HepG2 (cell line): ENCODE results near the gene ANTXR1. TPM values are rescaled to one million over a fixed set of nuclear protein-coding genes. Genes with fewer than 3 reads are reported as not detected.
A peak's percentile ranks its signal among the peaks of the same experiment; 100 is the strongest.

Source experiments
- ATAC-seq: fragments of 200-7000 bp; cut with Tn5 transposase; 3 replicates; pipeline ENCODE4 v1.9.1; 2020; ENCODE audit warnings: mild to moderate bottlenecking, moderate library complexity
- BruUV-seq: library from RNA; stranded (reverse); fragments of 400-500 nt; replicated peaks from 2 replicates; lab custom pipeline; 2021; lab: Mats Ljungman, UMichigan
- CTCF ChIA-PET: fragments of 300-600 bp; formaldehyde crosslinking; extraction: SDS; loops from one replicate; lab custom pipeline; 2021; ENCODE audit warnings: low total read pairs, inconsistent platforms, low intra/inter-chr PET ratio; lab: Yijun Ruan, JAX
- POLR2A ChIA-PET: fragments of 350-600 bp; sonication (Branson Sonifier 250); formaldehyde crosslinking; loops from one replicate; lab custom pipeline; 2020; ENCODE audit warnings: antibody characterized with exemption, inconsistent platforms; lab: Yijun Ruan, JAX
- DNase-seq: peaks from one replicate; pipeline ENCODE4 v3.0.0-alpha.2; 2015; ENCODE audit warnings: low spot score
- FAIRE-seq: peaks from 3 replicates; lab custom pipeline; 2011; peaks lifted over from hg19 to GRCh38; lab: Jason Lieb, UNC
- H2AFZ ChIP-seq: one replicate; pipeline ENCODE4 v1.6.1; 2011; ENCODE audit warnings: low read length, inconsistent platforms
- H3K27ac ChIP-seq: fragments of 300-600 bp; 3 replicates; pipeline ENCODE4 v1.8.0; 2011; ENCODE audit warnings: mixed run types, mild to moderate bottlenecking, mixed read lengths, low read length, inconsistent platforms; ENCODE audit not compliant: insufficient read depth; ENCODE audit errors: extremely low read length
- H3K27me3 ChIP-seq, 2 experiments: fragments of 200-600 bp in 1 of 2; 2 replicates in 1 of 2; 3 replicates in 1 of 2; pipeline versions ENCODE4 v1.6.0 to v1.8.0; 2011; ENCODE audit warnings: low read length in 2 of 2, mild to moderate bottlenecking in 2 of 2, moderate library complexity in 2 of 2, inconsistent platforms in 1 of 2; ENCODE audit not compliant: insufficient read depth in 2 of 2, control insufficient read depth in 1 of 2
- H3K36me3 ChIP-seq, 2 experiments: fragments of 200-600 bp in 1 of 2; replicated peaks in 1 of 2; 2 replicates in 1 of 2; 3 replicates in 1 of 2; pipeline versions ENCODE4 v1.5.1 to v1.8.0; 2011; ENCODE audit warnings: low read length in 2 of 2, inconsistent platforms in 1 of 2; ENCODE audit not compliant: insufficient read depth in 2 of 2, control insufficient read depth in 1 of 2
- H3K4me1 ChIP-seq: 2 replicates; pipeline ENCODE4 v1.5.1; 2012; ENCODE audit warnings: low read length, inconsistent platforms; ENCODE audit not compliant: insufficient read depth
- H3K4me2 ChIP-seq: 2 replicates; pipeline ENCODE4 v1.6.0; 2011; ENCODE audit warnings: low read depth, low read length, inconsistent platforms
- H3K4me3 ChIP-seq, 3 experiments: fragments of 200-600 bp in 1 of 3; sonication (generic), shearing (Covaris generic) in 1 of 3; replicated peaks in 1 of 3; 2 replicates each; pipeline ENCODE4 v1.5.1; 2011 to 2016; ENCODE audit warnings: low read length in 3 of 3, inconsistent platforms in 2 of 3, low read depth in 2 of 3, mild to moderate bottlenecking in 2 of 3, control low read depth in 1 of 3, mixed read lengths in 1 of 3; ENCODE audit not compliant: insufficient read depth in 1 of 3
- H3K79me2 ChIP-seq: one replicate; pipeline ENCODE4 v1.6.1; 2011; ENCODE audit warnings: low read length, inconsistent platforms; ENCODE audit not compliant: insufficient read depth
- H3K9ac ChIP-seq: 2 replicates; pipeline ENCODE4 v1.6.0; 2011; ENCODE audit warnings: mild to moderate bottlenecking, low read depth, low read length, inconsistent platforms; ENCODE audit not compliant: insufficient read depth
- H3K9me3 ChIP-seq: 2 replicates; pipeline ENCODE4 v1.5.1; 2012; ENCODE audit warnings: mild to moderate bottlenecking, low read length
- H4K20me1 ChIP-seq: 2 replicates; pipeline ENCODE4 v1.6.0; 2011; ENCODE audit warnings: inconsistent platforms, mild to moderate bottlenecking, low read length, moderate library complexity; ENCODE audit not compliant: insufficient read depth
- BRCA1 ChIP-seq: sonication (generic); formaldehyde crosslinking; IDR thresholded peaks from 2 replicates; pipeline ENCODE4 v1.4.0; 2020; ENCODE audit warnings: missing genetic modification reagents
- CAMTA2 ChIP-seq: sonication (generic); formaldehyde crosslinking; IDR thresholded peaks from 2 replicates; pipeline ENCODE4 v1.4.0; 2020; ENCODE audit warnings: mild to moderate bottlenecking, missing genetic modification reagents, borderline replicate concordance
- CBFB ChIP-seq: sonication (generic); formaldehyde crosslinking; IDR thresholded peaks from 2 replicates; pipeline ENCODE4 v1.4.0; 2020; ENCODE audit warnings: missing genetic modification reagents
- DNMT1 ChIP-seq: sonication (generic); formaldehyde crosslinking; IDR thresholded peaks from 2 replicates; pipeline ENCODE4 v1.5.1; 2020; ENCODE audit warnings: mild to moderate bottlenecking, missing genetic modification reagents
- HNRNPUL1 ChIP-seq: fragments of 200-400 bp; formaldehyde crosslinking; IDR thresholded peaks from 2 replicates; pipeline ENCODE4 v1.6.1; 2017; ENCODE audit warnings: low read depth, mild to moderate bottlenecking, low read length, moderate library complexity
- MYPOP ChIP-seq: sonication (generic); formaldehyde crosslinking; IDR thresholded peaks from 2 replicates; pipeline ENCODE4 v1.8.1; 2023; ENCODE audit warnings: mild to moderate bottlenecking, moderate library complexity, missing genetic modification reagents
- TCF12 ChIP-seq, 2 experiments: fragments of 450-650 bp in 1 of 2; sonication (generic) in 1 of 2; formaldehyde crosslinking in 1 of 2; IDR thresholded peaks; 2 replicates each; pipeline versions ENCODE4 v1.6.1 to v1.8.0; 2017 to 2022; ENCODE audit warnings: antibody characterized with exemption in 1 of 2, mild to moderate bottlenecking in 1 of 2, missing genetic modification reagents in 1 of 2, moderate library complexity in 1 of 2
- TFAP4 ChIP-seq: sonication (generic); IDR thresholded peaks from 2 replicates; pipeline ENCODE4 v1.6.1; 2016; ENCODE audit warnings: low read depth, borderline replicate concordance
- ZNF552 ChIP-seq: sonication (generic); formaldehyde crosslinking; IDR thresholded peaks from 2 replicates; pipeline ENCODE4 v1.9.0; 2022; ENCODE audit warnings: missing genetic modification reagents, mild to moderate bottlenecking, borderline replicate concordance
- ZNF747 ChIP-seq: sonication (generic); formaldehyde crosslinking; IDR thresholded peaks from 2 replicates; pipeline ENCODE4 v1.8.1; 2023; ENCODE audit warnings: missing genetic modification reagents, mild to moderate bottlenecking, borderline replicate concordance
- ZNF780A ChIP-seq: sonication (generic); formaldehyde crosslinking; IDR thresholded peaks from 2 replicates; pipeline ENCODE4 v1.8.0; 2022; ENCODE audit warnings: mild to moderate bottlenecking, missing genetic modification reagents, moderate library complexity
- ZNF792 ChIP-seq: IDR thresholded peaks from 2 replicates; pipeline ENCODE4 v1.6.1; 2016
- WGBS: methylation state at CpG from one replicate; pipeline ENCODE4 v1.1.6; 2017; ENCODE audit warnings: low lambda C conversion rate; 5-methylcytosine and 5-hydroxymethylcytosine counted together
- in situ Hi-C: cut with HindIII; loops from 2 replicates; pipeline ENCODE4 v1.10.0; 2017; ENCODE audit warnings: low pct_unique_long_range_greater_than_20kb; ENCODE audit not compliant: extremely low pct_ligation_motif_present
- intact Hi-C: fragments of 100-400 bp; cut with micrococcal nuclease; formaldehyde crosslinking; loops from one replicate; pipeline ENCODE4 v1.10.0; 2022; ENCODE audit not compliant: unreplicated experiment
- polyA plus RNA-seq, 8 experiments: library from polyadenylated mRNA; depleted of rRNA in 3 of 8; stranded (reverse) in 7 of 8; unstranded in 1 of 8; fragments of >200 nt; fragmentation: Illumina TruSeq in 4 of 8; extraction: Trizol in 4 of 8; gene quantifications; 2 replicates each; pipeline versions ENCODE4 v1.2.1 to v1.2.3, GENCODE V29; 2011 to 2016; ENCODE audit warnings: low read depth in 4 of 8, missing spikeins in 1 of 8, mixed read lengths in 1 of 8; ENCODE audit not compliant: insufficient read depth in 1 of 8
- total RNA-seq, 5 experiments: library from RNA; depleted of rRNA; stranded (reverse); fragments of >200 nt; fragmentation: Illumina TruSeq; extraction: Trizol; gene quantifications; 2 replicates each; pipeline ENCODE4 v1.2.3, GENCODE V29; 2016; ENCODE audit warnings: low read depth in 1 of 5
- TF ChIP-seq, protein P1 (sequence below): sonication (generic); formaldehyde crosslinking; IDR thresholded peaks from 2 replicates; pipeline ENCODE4 v1.4.0; 2020; ENCODE audit warnings: mild to moderate bottlenecking, missing genetic modification reagents, borderline replicate concordance
- TF ChIP-seq, protein P2 (sequence below): IDR thresholded peaks from 2 replicates; pipeline ENCODE4 v1.6.1; 2012; ENCODE audit warnings: low read depth, low read length, improper control_type of control experiment

The ANTXR1 gene
- total and polyA plus RNA-seq, 2 of the 13 experiments (the other 11 are each of a cell fraction or from before 2014, with no cell fraction given): 4.5 to 12.7 TPM

GRCh38 chr2:69196327-69197117 lies 183.5 kb downstream of the ANTXR1 start (continued):
- TF ChIP-seq, protein P1, sequence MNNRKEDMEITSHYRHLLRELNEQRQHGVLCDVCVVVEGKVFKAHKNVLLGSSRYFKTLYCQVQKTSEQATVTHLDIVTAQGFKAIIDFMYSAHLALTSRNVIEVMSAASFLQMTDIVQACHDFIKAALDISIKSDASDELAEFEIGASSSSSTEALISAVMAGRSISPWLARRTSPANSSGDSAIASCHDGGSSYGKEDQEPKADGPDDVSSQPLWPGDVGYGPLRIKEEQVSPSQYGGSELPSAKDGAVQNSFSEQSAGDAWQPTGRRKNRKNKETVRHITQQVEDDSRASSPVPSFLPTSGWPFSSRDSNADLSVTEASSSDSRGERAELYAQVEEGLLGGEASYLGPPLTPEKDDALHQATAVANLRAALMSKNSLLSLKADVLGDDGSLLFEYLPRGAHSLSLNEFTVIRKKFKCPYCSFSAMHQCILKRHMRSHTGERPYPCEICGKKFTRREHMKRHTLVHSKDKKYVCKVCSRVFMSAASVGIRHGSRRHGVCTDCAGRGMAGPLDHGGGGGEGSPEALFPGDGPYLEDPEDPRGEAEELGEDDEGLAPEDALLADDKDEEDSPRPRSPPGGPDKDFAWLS (CRISPR knock-in tag): no peak
- TF ChIP-seq CBFB (CRISPR knock-in tag): no peak

DNA sequence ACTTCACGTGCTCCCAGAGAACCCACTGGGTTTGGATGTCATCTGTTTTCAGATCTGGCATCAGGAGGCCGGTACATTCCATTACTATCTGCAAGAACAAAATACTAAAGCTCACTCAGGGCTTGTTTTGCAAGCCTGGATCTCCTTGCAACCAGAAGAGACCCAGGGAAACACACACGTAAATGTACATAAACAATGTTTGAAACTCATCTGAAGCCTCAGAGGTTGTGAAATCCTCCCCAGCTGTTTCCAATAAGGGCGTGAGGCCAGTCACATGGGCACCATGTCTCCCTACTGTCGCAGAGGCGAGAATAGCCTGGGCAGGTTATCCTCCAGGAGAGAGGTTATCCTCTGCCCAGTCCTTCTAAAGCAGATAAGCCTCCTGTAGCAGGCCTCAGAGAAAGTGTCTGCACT lies 187.1 kb downstream of the ANTXR1 start:
- H3K4me2 ChIP-seq: peak overlapping the region; percentile 34; the same call in 1 of the 2 replicates
- ATAC-seq (peak; percentile 72), DNase-seq (peak; percentile 81), FAIRE-seq (no peak)
- H4K20me1 ChIP-seq: no peaks in the 10 kb centered on the region
- intact Hi-C loops: no loop called here
- peaks cover 77% of the 10 kb centered on the region for H3K4me1 ChIP-seq
- peak overlapping the region; percentile 8 for H2AFZ ChIP-seq
- 26% methylated on average over 4 of the region's 6 CpGs for WGBS
- no peaks in the 10 kb centered on the region for H3K27me3 ChIP-seq
- BruUV-seq: no TSS peak
- H3K4me3 ChIP-seq: no peak overlapping the region
- ChIA-PET CTCF (no interaction called here), POLR2A (interaction anchor here (1.0 to 1.8 kb wide), 3 partner anchors 15 to 22 kb away, joined by 3 to 5 read pairs (median 4); no protein-coding TSS in a partner anchor)
- no peaks in the 10 kb centered on the region for H3K9me3 ChIP-seq
- in situ Hi-C loops: no loop called here
- H3K79me2 ChIP-seq: no peaks in the 10 kb centered on the region
- no peak overlapping the region for H3K9ac ChIP-seq
- H3K27ac ChIP-seq: peak overlapping the region; percentile 58
- peaks cover 0 to 3% of the 10 kb centered on the region in 2 experiments; a peak in 2 of 5 replicates for H3K36me3 ChIP-seq
- no peak for TF ChIP-seq ZNF792 (CRISPR knock-in tag)
- TF ChIP-seq BRCA1 (CRISPR knock-in tag): no peak
- TF ChIP-seq HNRNPUL1: no peak
- TF ChIP-seq CAMTA2 (CRISPR knock-in tag): no peak
- no peak for TF ChIP-seq ZNF780A (CRISPR knock-in tag)
- TF ChIP-seq, protein P2, sequence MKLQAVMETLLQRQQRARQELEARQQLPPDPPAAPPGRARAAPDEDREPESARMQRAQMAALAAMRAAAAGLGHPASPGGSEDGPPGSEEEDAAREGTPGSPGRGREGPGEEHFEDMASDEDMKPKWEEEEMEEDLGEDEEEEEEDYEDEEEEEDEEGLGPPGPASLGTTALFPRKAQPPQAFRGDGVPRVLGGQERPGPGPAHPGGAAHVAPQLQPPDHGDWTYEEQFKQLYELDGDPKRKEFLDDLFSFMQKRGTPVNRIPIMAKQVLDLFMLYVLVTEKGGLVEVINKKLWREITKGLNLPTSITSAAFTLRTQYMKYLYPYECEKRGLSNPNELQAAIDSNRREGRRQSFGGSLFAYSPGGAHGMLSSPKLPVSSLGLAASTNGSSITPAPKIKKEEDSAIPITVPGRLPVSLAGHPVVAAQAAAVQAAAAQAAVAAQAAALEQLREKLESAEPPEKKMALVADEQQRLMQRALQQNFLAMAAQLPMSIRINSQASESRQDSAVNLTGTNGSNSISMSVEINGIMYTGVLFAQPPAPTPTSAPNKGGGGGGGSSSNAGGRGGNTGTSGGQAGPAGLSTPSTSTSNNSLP: no peak
- no peak for TF ChIP-seq ZNF552 (CRISPR knock-in tag)
- TF ChIP-seq DNMT1 (CRISPR knock-in tag): no peak
- no peak for TF ChIP-seq ZNF747 (CRISPR knock-in tag)
- TF ChIP-seq TCF12 (IDR thresholded peaks at IDR 0.05): no peak
- TF ChIP-seq TCF12 (CRISPR knock-in tag; IDR thresholded peaks at IDR 0.05): no peak
- TF ChIP-seq TFAP4: peak; percentile 99
- TF ChIP-seq MYPOP: peak; percentile 40; the same call in 1 of the 2 replicates
